ENCODE results near the gene NAALADL2.

DNA sequence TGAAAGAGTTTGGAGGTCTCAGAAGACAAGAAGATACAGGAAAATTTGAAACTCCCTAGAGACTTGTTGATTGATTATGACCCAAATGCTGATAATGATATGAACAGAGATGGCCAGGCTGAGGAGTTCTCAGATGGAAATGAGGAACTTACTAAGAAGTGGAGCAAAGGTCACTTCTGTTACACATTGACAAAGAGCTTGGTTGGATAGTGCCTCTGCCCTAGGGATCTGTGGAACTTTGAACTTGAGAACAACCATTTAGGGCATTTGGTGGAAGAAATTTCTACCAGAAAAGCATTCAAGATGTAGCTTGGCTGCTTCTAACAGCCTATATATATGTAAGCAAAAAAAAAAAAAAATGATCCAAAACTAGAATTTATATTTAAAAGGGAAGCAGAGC lies 48.9 kb upstream of the NAALADL2 start:
- TF ChIP-seq, protein P1, sequence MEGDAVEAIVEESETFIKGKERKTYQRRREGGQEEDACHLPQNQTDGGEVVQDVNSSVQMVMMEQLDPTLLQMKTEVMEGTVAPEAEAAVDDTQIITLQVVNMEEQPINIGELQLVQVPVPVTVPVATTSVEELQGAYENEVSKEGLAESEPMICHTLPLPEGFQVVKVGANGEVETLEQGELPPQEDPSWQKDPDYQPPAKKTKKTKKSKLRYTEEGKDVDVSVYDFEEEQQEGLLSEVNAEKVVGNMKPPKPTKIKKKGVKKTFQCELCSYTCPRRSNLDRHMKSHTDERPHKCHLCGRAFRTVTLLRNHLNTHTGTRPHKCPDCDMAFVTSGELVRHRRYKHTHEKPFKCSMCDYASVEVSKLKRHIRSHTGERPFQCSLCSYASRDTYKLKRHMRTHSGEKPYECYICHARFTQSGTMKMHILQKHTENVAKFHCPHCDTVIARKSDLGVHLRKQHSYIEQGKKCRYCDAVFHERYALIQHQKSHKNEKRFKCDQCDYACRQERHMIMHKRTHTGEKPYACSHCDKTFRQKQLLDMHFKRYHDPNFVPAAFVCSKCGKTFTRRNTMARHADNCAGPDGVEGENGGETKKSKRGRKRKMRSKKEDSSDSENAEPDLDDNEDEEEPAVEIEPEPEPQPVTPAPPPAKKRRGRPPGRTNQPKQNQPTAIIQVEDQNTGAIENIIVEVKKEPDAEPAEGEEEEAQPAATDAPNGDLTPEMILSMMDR (IDR thresholded peaks at IDR 0.05): no peak
- TF ChIP-seq POLR2A (IDR thresholded peaks at IDR 0.05): no peak

Data from body of pancreas (tissue), 4 donors.